Liver (tissue), 9 donors: ENCODE measurements around the gene MAF. TPM values are rescaled to one million over a fixed set of nuclear protein-coding genes. Genes with fewer than 3 reads are reported as not detected.
A peak's percentile ranks its signal among the peaks of the same experiment; 100 is the strongest.

ENCODE experiments used
- DNase-seq: peaks from one replicate; pipeline ENCODE4 v3.0.0-alpha.2; 2017; ENCODE audit warnings: low spot score
- H3K27ac ChIP-seq, 2 donors: one replicate each; pipeline ENCODE4 v1.7.0; 2013; ENCODE audit warnings: inconsistent platforms in 2 of 2, low read length in 2 of 2, control low read depth in 1 of 2, low read depth in 1 of 2, mild to moderate bottlenecking in 1 of 2
- H3K27me3 ChIP-seq, 4 donors: one replicate each; pipeline versions ENCODE4 v1.6.1 to v1.7.0; 2013; ENCODE audit warnings: low read length in 3 of 4, inconsistent platforms in 1 of 4, mild to moderate bottlenecking in 1 of 4, moderate library complexity in 1 of 4; ENCODE audit not compliant: control insufficient read depth in 4 of 4, insufficient read depth in 4 of 4
- H3K36me3 ChIP-seq, 4 donors: one replicate each; pipeline versions ENCODE4 v1.6.1 to v1.7.0; 2013; ENCODE audit warnings: low read length in 3 of 4, mild to moderate bottlenecking in 3 of 4, low read depth in 1 of 4, moderate library complexity in 1 of 4; ENCODE audit not compliant: control insufficient read depth in 4 of 4, insufficient read depth in 3 of 4
- H3K4me1 ChIP-seq, 4 donors: one replicate each; pipeline versions ENCODE4 v1.6.1 to v1.7.0; 2013; ENCODE audit warnings: low read length in 3 of 4, mild to moderate bottlenecking in 3 of 4, moderate library complexity in 1 of 4; ENCODE audit not compliant: control insufficient read depth in 4 of 4, insufficient read depth in 4 of 4
- H3K4me3 ChIP-seq, 3 donors: one replicate each; pipeline versions ENCODE4 v1.6.1 to v1.7.0; 2013; ENCODE audit warnings: low read length in 3 of 3, control low read depth in 1 of 3, low read depth in 1 of 3, mild to moderate bottlenecking in 1 of 3
- H3K9ac ChIP-seq, 2 donors: one replicate each; pipeline ENCODE4 v1.7.0; 2013; ENCODE audit warnings: low read length in 2 of 2, mild to moderate bottlenecking in 2 of 2, moderate library complexity in 2 of 2, control low read depth in 1 of 2, low read depth in 1 of 2
- H3K9me3 ChIP-seq, 4 donors: one replicate each; pipeline versions ENCODE4 v1.6.1 to v1.7.0; 2013; ENCODE audit warnings: low read length in 3 of 4; ENCODE audit not compliant: control insufficient read depth in 4 of 4
- ATF3 ChIP-seq: IDR thresholded peaks from 2 replicates; pipeline ENCODE4 v1.6.1; 2016; ENCODE audit warnings: antibody characterized with exemption
- CTCF ChIP-seq: fragments of 150-350 bp; IDR thresholded peaks from 2 replicates; pipeline ENCODE4 v1.5.1; 2017; ENCODE audit warnings: improper control_type of control experiment, low read depth, low read length; ENCODE audit not compliant: missing input control
- EGR1 ChIP-seq, 2 donors: IDR thresholded peaks; 2 replicates each; pipeline ENCODE4 v1.6.1; 2016 to 2018; ENCODE audit warnings: antibody characterized with exemption in 2 of 2, low read depth in 2 of 2
- FOXA1 ChIP-seq: IDR thresholded peaks from 2 replicates; pipeline ENCODE4 v1.6.1; 2016; ENCODE audit warnings: antibody characterized with exemption
- FOXA2 ChIP-seq: IDR thresholded peaks from 2 replicates; pipeline ENCODE4 v1.6.1; 2016; ENCODE audit warnings: antibody characterized with exemption
- GABPA ChIP-seq, 2 donors: IDR thresholded peaks in 1 of 2; conservative IDR thresholded peaks in 1 of 2; 2 replicates each; pipeline ENCODE4 v1.6.1; 2016; ENCODE audit warnings: antibody characterized with exemption in 2 of 2, mild to moderate bottlenecking in 1 of 2, moderate library complexity in 1 of 2
- HNF4A ChIP-seq, 2 donors: conservative IDR thresholded peaks; 2 replicates each; pipeline ENCODE4 v1.6.1; 2016; ENCODE audit warnings: antibody characterized with exemption in 2 of 2, mild to moderate bottlenecking in 2 of 2
- HNF4G ChIP-seq: IDR thresholded peaks from 2 replicates; pipeline ENCODE4 v1.6.1; 2016; ENCODE audit warnings: antibody characterized with exemption
- JUND ChIP-seq, 2 donors: IDR thresholded peaks; 2 replicates each; pipeline ENCODE4 v1.6.1; 2016; ENCODE audit warnings: antibody characterized with exemption in 2 of 2
- MAX ChIP-seq: IDR thresholded peaks from 2 replicates; pipeline ENCODE4 v1.6.1; 2016; ENCODE audit warnings: antibody characterized with exemption
- NR2F2 ChIP-seq: IDR thresholded peaks from 2 replicates; pipeline ENCODE4 v1.6.1; 2016; ENCODE audit warnings: antibody characterized with exemption
- RAD21 ChIP-seq, 2 donors: IDR thresholded peaks; 2 replicates each; pipeline ENCODE4 v1.6.1; 2016; ENCODE audit warnings: antibody characterized with exemption in 2 of 2, mild to moderate bottlenecking in 2 of 2
- REST ChIP-seq: IDR thresholded peaks from 2 replicates; pipeline ENCODE4 v1.6.1; 2016; ENCODE audit warnings: antibody characterized with exemption, mild to moderate bottlenecking
- RXRA ChIP-seq, 2 donors: IDR thresholded peaks; 2 replicates each; pipeline ENCODE4 v1.6.1; 2017 to 2018; ENCODE audit warnings: antibody characterized with exemption in 2 of 2, mild to moderate bottlenecking in 1 of 2
- SP1 ChIP-seq: IDR thresholded peaks from 2 replicates; pipeline ENCODE4 v1.6.1; 2018; ENCODE audit warnings: antibody characterized with exemption, mild to moderate bottlenecking
- TAF1 ChIP-seq: conservative IDR thresholded peaks from 2 replicates; pipeline ENCODE4 v1.6.1; 2016; ENCODE audit warnings: antibody characterized with exemption, mild to moderate bottlenecking
- YY1 ChIP-seq: IDR thresholded peaks from 2 replicates; pipeline ENCODE4 v1.6.1; 2016; ENCODE audit warnings: antibody characterized with exemption, mild to moderate bottlenecking
- ZBTB33 ChIP-seq: IDR thresholded peaks from 2 replicates; pipeline ENCODE4 v1.6.1; 2016; ENCODE audit warnings: antibody characterized with exemption
- WGBS: extraction: QIAGEN DNeasy Blood & Tissue Kit; methylation state at CpG from one replicate; pipeline ENCODE4 v1.1.7; 2013; 5-methylcytosine and 5-hydroxymethylcytosine counted together
- polyA plus RNA-seq, 2 donors: library from polyadenylated mRNA; stranded (reverse) in 1 of 2; unstranded in 1 of 2; fragments of 200-250 nt in 1 of 2; fragments of >200 nt in 1 of 2; fragmentation: Nextera tagmentation in 1 of 2; extraction: Ambion mirVana in 1 of 2; gene quantifications; one replicate each; pipeline versions ENCODE4 v1.2.1 to v1.2.3, GENCODE V29; 2013 to 2015
- total RNA-seq, 2 donors: library from RNA; depleted of rRNA; stranded (reverse); fragments of >200 nt; gene quantifications; one replicate each; pipeline ENCODE4 v1.2.3, GENCODE V29; 2014
- donor health status: healthy.
- donor health status: healthy.
- donor health status: healthy.
- donor health status: healthy.
- donor health status: healthy.

The MAF gene
- total and polyA plus RNA-seq, 4 donors, result 9.7 to 20.9 (median 16.7) TPM

GRCh38 chr16:79560318-79560717 is 40.2 kb downstream of the MAF start:
- 33% methylated on average over 2 of the region's 2 CpGs for WGBS

More at GRCh38 chr16:79560318-79560717, 40.2 kb downstream of the MAF start:
- TF ChIP-seq SP1, result no peak
- TF ChIP-seq JUND (IDR thresholded peaks at IDR 0.05), result no peak
- no peak for TF ChIP-seq FOXA1
- TF ChIP-seq YY1, result no peak
- TF ChIP-seq NR2F2, result no peak
- TF ChIP-seq MAX, result no peak
- no peak for TF ChIP-seq CTCF
- peak; percentile 9 for TF ChIP-seq REST
- no peak for TF ChIP-seq EGR1 (IDR thresholded peaks at IDR 0.05; ENCODE audit: low read depth in 2 of 2)
- peak in 1 of 2 donors; percentile 16 for TF ChIP-seq RAD21 (IDR thresholded peaks at IDR 0.05)
- TF ChIP-seq HNF4A (conservative IDR thresholded peaks at IDR 0.05), result peak in 1 of 2 donors; percentile 39
- TF ChIP-seq ATF3, result peak; percentile 28
- no peak for TF ChIP-seq TAF1
- no peak for TF ChIP-seq GABPA (IDR thresholded peaks at IDR 0.05 in 1 of 2, conservative IDR thresholded peaks at IDR 0.05 in 1 of 2)
- no peak for TF ChIP-seq HNF4G
- no peak for TF ChIP-seq ZBTB33
- TF ChIP-seq FOXA2, result no peak
- no peak for TF ChIP-seq RXRA (IDR thresholded peaks at IDR 0.05)
- Histone ChIP-seq H3K4me1 (peaks cover 4 to 44% (median 36%) of the 10 kb centered on the region in 4 donors), H3K4me3 (no peak overlapping the region), H3K27me3 (no peaks in the 10 kb centered on the region), H3K9me3 (no peaks in the 10 kb centered on the region), H3K9ac (no peak overlapping the region), H3K27ac (peak overlapping the region; percentile 12 to 81), H3K36me3 (no peaks in the 10 kb centered on the region)
- no peak for DNase-seq
